ENCODE data around the gene LY6G6F. TPM values are rescaled to one million over a fixed set of nuclear protein-coding genes. Genes with fewer than 3 reads are reported as not detected.

The LY6G6F gene
- total RNA-seq, 1 experiment from 2014 or later = not detected

- peak; percentile 100 for DNase-seq (ENCODE audit: low read depth)
These were observed 33.2 kb downstream of the LY6G6F start, which contains the start of gene MSH5 for GRCh38 chr6:31739639-31740396. TSS of gene MSH5 (plus strand) at chr6:31740005. CDS start at chr6:31740467, 462 bp downstream.

DNA sequence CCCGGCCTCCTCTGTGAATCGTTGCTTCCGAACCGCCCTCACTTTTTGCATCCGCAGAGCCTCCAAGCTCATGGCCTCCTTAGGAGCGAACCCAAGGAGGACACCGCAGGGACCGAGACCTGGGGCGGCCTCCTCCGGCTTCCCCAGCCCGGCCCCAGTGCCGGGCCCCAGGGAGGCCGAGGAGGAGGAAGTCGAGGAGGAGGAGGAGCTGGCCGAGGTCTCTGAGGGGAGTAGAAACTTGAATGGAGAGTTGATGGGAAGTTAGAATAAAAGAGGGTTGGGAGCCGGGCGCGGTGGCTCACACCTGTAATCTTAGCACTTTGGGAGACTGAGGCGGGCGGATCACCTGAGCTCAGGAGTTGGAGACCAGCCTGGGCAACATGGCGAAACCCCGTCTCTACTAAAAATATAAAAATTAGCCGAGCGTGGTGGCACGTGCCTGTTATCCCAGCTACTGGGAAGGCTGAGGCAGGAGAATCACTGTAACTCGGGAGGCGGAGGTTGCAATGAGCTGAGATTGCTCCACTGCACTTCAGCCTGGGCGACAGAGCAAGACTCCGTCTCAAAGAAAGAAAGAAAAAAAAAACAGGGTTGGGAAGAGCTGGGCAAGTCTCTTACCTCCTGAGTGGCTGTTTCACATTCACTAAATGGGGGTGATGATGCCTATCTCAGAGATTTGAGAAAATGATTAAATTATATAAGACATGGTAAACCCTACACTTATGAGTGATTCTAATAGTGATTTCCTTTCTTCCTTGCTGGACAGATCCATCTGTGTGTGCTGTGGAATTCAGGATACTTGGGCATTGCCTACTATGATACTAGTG, 33.9 kb downstream of the LY6G6F start:
- no peak for DNase-seq (ENCODE audit: low read depth)

GRCh38 chr6:31741815-31742214, 35.1 kb downstream of the LY6G6F start:
- no peak for DNase-seq (ENCODE audit: low read depth)

DNA sequence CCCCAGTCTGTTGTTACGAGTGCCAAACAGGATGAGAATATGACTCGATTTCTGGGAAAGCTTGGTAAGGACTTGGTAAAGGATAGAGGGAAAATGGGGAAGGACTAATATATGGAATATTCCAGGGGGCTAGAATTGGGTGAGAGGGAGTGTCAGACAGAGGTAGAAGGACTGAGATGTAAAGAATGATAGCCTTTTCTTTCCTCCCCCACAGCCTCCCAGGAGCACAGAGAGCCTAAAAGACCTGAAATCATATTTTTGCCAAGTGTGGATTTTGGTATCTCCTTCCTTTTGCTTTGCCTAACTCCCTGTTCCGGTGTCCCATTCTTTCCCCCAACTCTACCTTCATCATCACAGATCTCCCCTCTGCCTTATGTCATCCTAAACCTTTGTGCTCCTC, 36.2 kb downstream of the LY6G6F start:
- no peak for DNase-seq (ENCODE audit: low read depth)

DNA sequence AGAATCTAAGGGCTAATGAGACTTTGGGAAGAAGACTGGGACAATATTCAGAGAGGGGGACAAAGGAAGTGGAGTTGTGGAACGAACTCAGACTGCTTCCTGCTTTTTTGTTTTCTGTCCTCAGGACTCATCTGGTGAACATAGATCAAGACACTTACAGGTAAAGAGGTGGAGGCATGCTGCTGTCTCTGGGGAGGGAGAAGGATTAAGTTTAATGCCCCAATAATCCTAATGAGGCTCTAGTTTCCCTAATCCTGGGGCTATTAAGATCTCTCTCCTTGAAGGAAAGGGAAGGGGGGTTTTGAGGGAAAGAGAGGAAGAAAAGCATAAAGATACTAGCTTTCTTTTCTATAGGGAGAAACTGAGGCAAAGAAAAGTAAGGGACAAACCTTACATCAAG, 37.8 kb downstream of the LY6G6F start:
- no peak for DNase-seq (ENCODE audit: low read depth)

DNA sequence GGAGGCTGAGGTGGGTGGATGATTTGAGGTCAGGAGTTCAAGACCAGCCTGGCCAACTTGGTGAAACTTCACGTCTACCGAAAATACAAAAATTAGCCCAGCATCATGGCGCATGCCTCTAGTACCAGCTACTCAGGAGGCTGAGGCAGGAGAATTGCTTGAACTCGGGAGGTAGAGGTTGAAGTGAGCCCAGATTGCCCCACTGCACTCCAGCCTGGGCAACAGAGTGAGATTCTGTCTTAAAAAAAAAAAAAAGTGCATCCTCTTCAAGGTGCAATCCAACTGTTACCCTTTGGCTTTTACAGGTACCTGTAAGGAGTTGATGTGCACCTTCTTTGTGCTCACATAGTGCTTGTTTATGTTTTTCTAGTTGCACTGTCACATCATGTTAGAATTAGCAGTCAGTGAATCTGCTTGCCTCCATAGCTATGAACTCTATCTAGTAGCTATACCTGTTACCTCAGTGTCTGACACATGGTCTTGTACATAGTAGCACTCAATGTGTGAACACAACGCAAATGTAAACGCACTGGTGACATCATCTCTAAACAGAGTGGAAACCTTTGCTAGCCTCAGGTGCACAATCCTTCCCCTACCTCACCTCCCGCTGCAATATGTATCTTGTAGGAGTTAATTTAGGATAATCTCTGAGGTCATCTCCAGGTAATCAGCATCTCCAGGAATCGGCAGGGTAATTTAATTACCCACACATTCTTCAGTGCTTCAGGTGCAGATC, 42.8 kb downstream of the LY6G6F start:
- DNase-seq (ENCODE audit: low read depth) = no peak

GRCh38 chr6:31750411-31751022, 43.9 kb downstream of the LY6G6F start:
- DNase-seq (ENCODE audit: low read depth) = peak; percentile 91

DNA sequence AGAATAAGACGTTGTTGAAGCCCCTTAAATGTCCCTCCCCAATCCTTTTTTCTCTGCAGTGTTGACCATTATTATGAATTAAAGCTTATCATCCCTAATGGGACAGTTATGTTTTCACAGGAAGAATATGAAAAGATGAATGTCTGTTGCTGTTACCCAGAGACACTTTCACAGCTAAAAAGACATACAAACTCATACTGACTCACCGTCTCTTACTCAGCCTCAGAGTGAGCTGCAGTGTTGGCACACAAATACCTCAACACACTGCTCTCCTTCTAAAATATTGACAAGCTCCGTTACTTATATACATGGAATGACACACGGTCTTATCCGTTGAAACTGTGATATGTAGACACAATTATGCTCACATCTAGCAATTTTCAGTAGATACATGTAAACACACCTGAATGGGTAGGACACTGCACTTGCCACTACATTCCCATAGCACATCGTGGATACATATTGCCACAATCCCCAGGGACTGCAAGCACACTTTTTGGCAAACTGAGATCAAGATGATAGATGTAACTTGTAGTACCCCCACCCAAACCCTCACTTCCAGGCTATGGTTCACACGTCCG, 46.2 kb downstream of the LY6G6F start:
- DNase-seq (ENCODE audit: low read depth) = peak; percentile 88

DNA sequence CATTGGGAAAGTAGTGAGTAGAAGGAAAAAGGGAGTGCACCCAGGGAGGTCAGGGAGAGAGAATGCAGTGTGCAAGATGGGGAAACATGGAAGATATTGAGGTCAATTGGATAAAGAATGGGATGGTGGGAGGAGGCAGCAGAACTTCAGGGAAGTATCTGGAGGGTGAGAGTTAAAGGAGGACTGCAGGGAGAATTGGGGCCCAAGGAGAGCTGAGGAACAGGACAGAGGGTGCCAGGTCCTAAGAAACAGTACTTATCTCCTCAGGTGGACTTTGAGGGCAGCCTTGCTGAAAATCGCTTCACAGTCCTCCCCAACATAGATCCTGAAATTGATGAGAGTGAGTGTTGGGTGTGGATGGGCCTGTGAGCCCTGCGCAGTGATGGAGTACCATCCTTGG, 51.6 kb downstream of the LY6G6F start:
- DNase-seq (ENCODE audit: low read depth) = no peak

Other genes starting within 250 kb of the LY6G6F start
- 47.6 and 59.9 TPM in 2 replicates for gene MICB, start 208.7 kb upstream of the LY6G6F start, total RNA-seq (2014; rRNA removed; shearing (Covaris generic))
- gene MCCD1, start 177.9 kb upstream of the LY6G6F start, total RNA-seq (2014; rRNA removed; shearing (Covaris generic)) = not detected in 2 replicates
- gene DDX39B, start 164.9 kb upstream of the LY6G6F start, total RNA-seq (2014; rRNA removed; shearing (Covaris generic)) = 351 and 506 TPM in 2 replicates
- 0.20 TPM in 1 of 2 replicates, not detected in the other for gene ATP6V1G2, start 160.3 kb upstream of the LY6G6F start, total RNA-seq (2014; rRNA removed; shearing (Covaris generic))
- 12.8 and 25.7 TPM in 2 replicates for gene NFKBIL1, start 159.3 kb upstream of the LY6G6F start, total RNA-seq (2014; rRNA removed; shearing (Covaris generic))
- gene LTA, start 134.6 kb upstream of the LY6G6F start, total RNA-seq (2014; rRNA removed; shearing (Covaris generic)) = not detected in 2 replicates
- gene TNF, start 131.3 kb upstream of the LY6G6F start, total RNA-seq (2014; rRNA removed; shearing (Covaris generic)) = 0.47 and 0.62 TPM in 2 replicates
- 2.1 and 4.6 TPM in 2 replicates for gene LTB, start 124.4 kb upstream of the LY6G6F start, total RNA-seq (2014; rRNA removed; shearing (Covaris generic))
- not detected in 2 replicates for gene LST1, start 120.6 kb upstream of the LY6G6F start, total RNA-seq (2014; rRNA removed; shearing (Covaris generic))
- not detected in 2 replicates for gene NCR3, start 113.9 kb upstream of the LY6G6F start, total RNA-seq (2014; rRNA removed; shearing (Covaris generic))
- gene AIF1, start 91.6 kb upstream of the LY6G6F start, total RNA-seq (2014; rRNA removed; shearing (Covaris generic)) = not detected in 2 replicates
- gene PRRC2A, start 86.2 kb upstream of the LY6G6F start, total RNA-seq (2014; rRNA removed; shearing (Covaris generic)) = 71.4 and 121 TPM in 2 replicates
- 194 and 317 TPM in 2 replicates for gene BAG6, start 54.2 kb upstream of the LY6G6F start, total RNA-seq (2014; rRNA removed; shearing (Covaris generic))
- gene APOM, start 51.0 kb upstream of the LY6G6F start, total RNA-seq (2014; rRNA removed; shearing (Covaris generic)) = 3.7 and 6.9 TPM in 2 replicates
- gene C6orf47, start 46.1 kb upstream of the LY6G6F start, total RNA-seq (2014; rRNA removed; shearing (Covaris generic)) = 29.9 and 37.5 TPM in 2 replicates
- 17.7 and 31.6 TPM in 2 replicates for gene GPANK1, start 41.9 kb upstream of the LY6G6F start, total RNA-seq (2014; rRNA removed; shearing (Covaris generic))
- 645 and 1,183 TPM in 2 replicates for gene CSNK2B, start 40.8 kb upstream of the LY6G6F start, total RNA-seq (2014; rRNA removed; shearing (Covaris generic))
- 0.10 and 1.1 TPM in 2 replicates for gene LY6G5B, start 36.9 kb upstream of the LY6G6F start, total RNA-seq (2014; rRNA removed; shearing (Covaris generic))
- 2.0 and 2.5 TPM in 2 replicates for gene LY6G5C, start 25.8 kb upstream of the LY6G6F start, total RNA-seq (2014; rRNA removed; shearing (Covaris generic))
- gene ABHD16A, start 3.5 kb upstream of the LY6G6F start, total RNA-seq (2014; rRNA removed; shearing (Covaris generic)) = 37.0 and 51.9 TPM in 2 replicates
- not detected in 2 replicates for gene LY6G6D, start 8.5 kb downstream of the LY6G6F start, total RNA-seq (2014; rRNA removed; shearing (Covaris generic))
- not detected in 2 replicates for gene LY6G6C, start 14.9 kb downstream of the LY6G6F start, total RNA-seq (2014; rRNA removed; shearing (Covaris generic))
- gene MPIG6B, start 16.5 kb downstream of the LY6G6F start, total RNA-seq (2014; rRNA removed; shearing (Covaris generic)) = not detected in 2 replicates
- gene DDAH2, start 22.4 kb downstream of the LY6G6F start, total RNA-seq (2014; rRNA removed; shearing (Covaris generic)) = 75.1 and 90.7 TPM in 2 replicates
- gene CLIC1, start 29.7 kb downstream of the LY6G6F start, total RNA-seq (2014; rRNA removed; shearing (Covaris generic)) = 1,686 and 1,715 TPM in 2 replicates
- gene MSH5, start 33.1 kb downstream of the LY6G6F start, total RNA-seq (2014; rRNA removed; shearing (Covaris generic)) = 12.8 and 19.4 TPM in 2 replicates
- gene SAPCD1, start 55.8 kb downstream of the LY6G6F start, total RNA-seq (2014; rRNA removed; shearing (Covaris generic)) = 1.7 TPM in 1 of 2 replicates, not detected in the other
- gene VWA7, start 70.5 kb downstream of the LY6G6F start, total RNA-seq (2014; rRNA removed; shearing (Covaris generic)) = 0.94 and 1.8 TPM in 2 replicates
- gene VARS1, start 88.9 kb downstream of the LY6G6F start, total RNA-seq (2014; rRNA removed; shearing (Covaris generic)) = 33.1 and 51.2 TPM in 2 replicates
- gene LSM2, start 100.1 kb downstream of the LY6G6F start, total RNA-seq (2014; rRNA removed; shearing (Covaris generic)) = 162 and 306 TPM in 2 replicates
- 0.30 and 2.5 TPM in 2 replicates for gene HSPA1L, start 108.4 kb downstream of the LY6G6F start, total RNA-seq (2014; rRNA removed; shearing (Covaris generic))
- 163 and 238 TPM in 2 replicates for gene HSPA1A, start 108.7 kb downstream of the LY6G6F start, total RNA-seq (2014; rRNA removed; shearing (Covaris generic))
- gene HSPA1B, start 120.9 kb downstream of the LY6G6F start, total RNA-seq (2014; rRNA removed; shearing (Covaris generic)) = 185 and 359 TPM in 2 replicates
- 210 and 218 TPM in 2 replicates for gene NEU1, start 156.0 kb downstream of the LY6G6F start, total RNA-seq (2014; rRNA removed; shearing (Covaris generic))
- 0.20 TPM in 1 of 2 replicates, not detected in the other for gene SLC44A4, start 172.1 kb downstream of the LY6G6F start, total RNA-seq (2014; rRNA removed; shearing (Covaris generic))
- gene EHMT2, start 190.8 kb downstream of the LY6G6F start, total RNA-seq (2014; rRNA removed; shearing (Covaris generic)) = 51.0 and 73.4 TPM in 2 replicates
- gene ZBTB12, start 195.2 kb downstream of the LY6G6F start, total RNA-seq (2014; rRNA removed; shearing (Covaris generic)) = 0.76 and 2.3 TPM in 2 replicates
- 2.9 and 3.3 TPM in 2 replicates for gene C2, start 220.9 kb downstream of the LY6G6F start, total RNA-seq (2014; rRNA removed; shearing (Covaris generic))
- 7.8 and 8.4 TPM in 2 replicates for gene CFB, start 239.2 kb downstream of the LY6G6F start, total RNA-seq (2014; rRNA removed; shearing (Covaris generic))